Femur (tissue), 1 donor: ENCODE data around the gene CDC37.

Source experiments
- DNase-seq: peaks from one replicate; pipeline ENCODE4 v3.0.0-alpha.2; 2017

CDC37 gene

GRCh38 chr19:10403137-10404021 is at the start of gene CDC37:
Gene CDC37, minus strand, starts transcription at chr19:10403542. Its CDS starts 63 bp downstream, at chr19:10403479.
- DNase-seq = peak; percentile 98

DNA sequence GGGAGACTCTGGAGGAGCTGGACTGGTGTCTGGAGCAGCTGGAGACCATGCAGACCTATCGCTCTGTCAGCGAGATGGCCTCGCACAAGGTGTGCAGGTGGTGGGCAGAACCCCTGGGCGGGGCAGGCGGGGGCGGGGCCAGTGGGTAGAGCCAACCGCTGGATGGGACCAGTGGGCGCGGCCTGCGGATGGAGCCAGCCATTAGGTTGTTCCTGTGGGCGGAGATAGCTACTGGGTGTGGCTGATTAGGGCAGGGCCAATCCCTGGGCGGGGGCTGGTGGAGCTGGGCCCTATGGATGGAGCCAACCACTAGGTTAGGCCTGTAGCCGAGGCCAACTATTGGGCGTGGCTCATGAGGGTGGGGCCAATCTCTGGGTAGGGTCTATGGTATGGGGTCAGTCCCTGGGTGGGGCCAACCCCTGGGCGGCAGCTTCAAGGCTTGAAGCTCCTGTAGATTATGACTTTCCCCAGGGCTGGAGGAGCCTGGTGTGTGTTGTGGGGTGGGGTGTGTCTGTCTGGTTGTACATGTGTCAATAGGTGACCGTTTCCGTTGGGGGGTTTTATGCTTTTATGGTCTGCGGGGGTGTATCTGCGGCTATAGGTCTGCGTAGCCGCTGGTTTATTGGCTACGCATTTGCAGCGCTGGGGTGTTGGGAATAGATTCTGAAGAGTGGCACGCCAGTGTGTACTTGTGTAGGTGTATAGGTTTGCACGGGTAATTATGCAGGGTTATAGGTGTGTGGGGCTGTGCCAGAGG is 47.7 kb upstream of the CDC37 start:
- DNase-seq = no peak

DNA sequence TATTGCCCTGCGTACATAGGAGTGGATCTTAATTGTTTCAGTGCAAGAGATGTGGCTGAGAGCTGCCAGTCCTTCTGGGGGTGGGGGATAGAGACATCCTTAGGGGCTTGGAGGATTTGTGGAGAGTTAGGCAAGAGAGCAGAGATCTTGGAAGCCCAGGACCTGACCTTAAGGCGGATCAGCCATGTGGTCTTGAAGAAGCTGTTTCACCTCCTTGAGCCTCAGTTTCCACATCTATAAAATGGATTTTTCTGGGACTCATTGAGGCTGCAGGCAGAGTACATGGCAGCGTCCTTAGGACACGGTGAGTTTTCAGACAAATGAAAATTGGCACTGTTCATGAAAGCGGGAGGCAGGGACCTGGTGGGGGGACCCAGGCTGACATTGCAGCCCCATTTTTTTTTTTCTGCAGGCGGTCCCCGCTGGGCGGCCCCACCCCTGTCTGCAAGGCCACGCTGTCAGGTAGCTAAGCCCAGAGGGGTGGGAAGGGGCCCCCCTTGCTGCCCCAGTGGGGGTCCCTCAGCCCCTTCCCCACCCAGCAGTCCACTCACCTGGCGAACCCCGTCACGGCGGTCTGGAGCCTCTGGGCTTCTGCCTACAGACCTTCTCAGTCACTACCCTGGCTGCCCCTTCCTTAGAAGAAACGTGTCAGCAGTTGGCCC is 47.0 kb upstream of the CDC37 start:
- no peak for DNase-seq

- no peak for DNase-seq
Observed at GRCh38 chr19:10449037-10449436, 45.7 kb upstream of the CDC37 start.

DNA sequence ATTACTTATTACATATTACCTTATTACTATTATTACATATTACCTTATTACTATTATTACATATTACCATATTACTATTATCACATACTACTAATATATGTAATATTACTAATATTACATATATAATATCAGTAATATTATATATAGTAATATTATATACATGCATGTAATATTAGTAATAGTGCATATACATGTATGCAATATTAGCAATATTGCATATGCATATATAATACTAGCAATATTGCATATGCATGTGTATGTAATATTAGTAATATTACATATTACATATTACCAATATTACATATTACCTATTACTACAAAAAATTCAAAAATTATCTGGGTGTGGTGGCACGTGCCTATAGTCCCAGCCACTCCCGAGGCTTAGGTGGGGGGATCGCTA is 39.4 kb upstream of the CDC37 start:
- DNase-seq = no peak

GRCh38 chr19:10439588-10439987 is 36.2 kb upstream of the CDC37 start:
- no peak for DNase-seq

- no peak for DNase-seq
Observed at GRCh38 chr19:10433131-10433536, 29.8 kb upstream of the CDC37 start.

DNA sequence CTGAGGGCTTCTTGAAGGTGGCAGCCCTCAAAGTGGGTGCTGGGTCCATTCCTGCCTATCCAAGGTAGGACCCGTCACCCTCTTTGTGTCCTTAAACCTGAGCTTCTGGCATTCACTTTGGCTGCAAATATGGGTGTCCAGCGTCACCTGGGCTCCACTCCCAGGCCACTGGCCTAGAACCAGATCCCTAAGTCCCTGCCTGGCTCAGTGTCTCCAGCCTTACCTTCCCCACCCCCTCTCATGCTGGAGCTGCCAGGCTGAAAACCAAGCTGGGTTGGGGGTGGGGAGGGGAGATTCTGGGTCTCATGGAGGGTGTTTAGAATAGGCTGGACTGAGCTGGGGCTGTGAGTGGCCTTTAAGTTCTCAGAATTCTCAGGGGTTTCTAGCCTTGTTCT is 29.4 kb upstream of the CDC37 start:
- DNase-seq = no peak

- DNase-seq = peak; percentile 64
Observed at GRCh38 chr19:10431943-10432735, 28.8 kb upstream of the CDC37 start.

DNA sequence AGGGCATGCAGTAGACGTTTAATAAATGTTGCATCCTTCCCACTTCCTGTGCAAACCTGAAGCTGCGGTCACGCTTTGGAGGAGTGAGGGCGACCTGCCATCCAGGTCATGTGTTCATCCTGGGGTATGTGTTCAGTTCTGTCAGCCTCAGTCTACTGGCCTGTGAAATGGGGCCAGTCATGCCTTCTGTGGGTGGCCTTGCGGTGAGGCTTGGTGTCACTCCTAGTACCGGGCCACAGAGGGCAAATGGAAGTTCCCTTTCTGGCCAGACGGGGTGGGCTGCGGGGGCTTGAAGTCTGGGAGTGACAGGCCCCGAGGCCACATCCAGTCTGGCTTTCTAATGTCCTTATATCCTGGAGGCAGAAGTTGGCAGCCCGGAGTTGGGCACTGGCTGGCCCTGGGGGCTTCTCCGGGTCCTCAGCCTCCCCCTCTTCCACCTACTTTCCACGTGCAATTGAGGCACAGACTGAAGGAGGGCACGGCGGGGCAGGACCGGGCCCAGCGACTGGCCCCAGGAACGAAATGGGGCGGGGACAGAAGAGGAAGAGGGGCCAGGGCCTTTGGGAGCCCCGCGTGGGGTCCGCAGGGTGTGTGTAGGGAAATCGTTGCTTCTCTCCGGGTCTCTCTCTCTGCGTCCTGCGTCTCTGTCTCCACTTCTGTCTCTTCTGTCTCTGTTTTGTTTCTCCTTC is 28.1 kb upstream of the CDC37 start:
- no peak for DNase-seq

DNA sequence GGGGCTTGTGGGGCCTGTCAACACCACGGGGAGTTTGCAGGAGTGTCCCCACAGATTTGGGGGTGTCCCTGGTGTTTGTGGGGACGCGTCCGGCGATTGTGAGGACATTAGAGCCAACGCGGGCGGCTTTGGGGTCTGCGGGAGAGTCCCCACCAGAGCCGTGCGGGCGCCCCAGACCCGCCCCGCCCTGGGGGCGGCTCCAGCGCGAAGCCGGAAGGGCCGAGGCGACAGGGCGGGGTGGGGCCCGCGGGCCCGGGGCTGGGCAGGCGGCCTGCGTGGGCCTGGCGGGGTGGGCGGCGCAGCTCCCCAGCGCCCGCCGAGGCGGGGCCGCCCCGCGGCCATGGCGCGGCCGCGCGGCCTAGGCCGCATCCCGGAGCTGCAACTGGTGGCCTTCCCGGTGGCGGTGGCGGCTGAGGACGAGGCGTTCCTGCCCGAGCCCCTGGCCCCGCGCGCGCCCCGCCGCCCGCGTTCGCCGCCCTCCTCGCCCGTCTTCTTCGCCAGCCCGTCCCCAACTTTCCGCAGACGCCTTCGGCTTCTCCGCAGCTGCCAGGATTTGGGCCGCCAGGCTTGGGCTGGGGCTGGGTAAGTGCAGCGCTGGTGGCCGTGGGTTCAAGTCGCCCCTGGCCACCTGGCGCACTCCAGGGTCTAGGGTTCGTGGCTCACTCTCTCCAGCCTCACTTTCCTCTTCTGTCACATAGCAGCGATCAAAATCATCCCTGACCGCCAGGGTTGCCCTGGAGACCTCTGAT is 27.3 kb upstream of the CDC37 start:
- no peak for DNase-seq

DNA sequence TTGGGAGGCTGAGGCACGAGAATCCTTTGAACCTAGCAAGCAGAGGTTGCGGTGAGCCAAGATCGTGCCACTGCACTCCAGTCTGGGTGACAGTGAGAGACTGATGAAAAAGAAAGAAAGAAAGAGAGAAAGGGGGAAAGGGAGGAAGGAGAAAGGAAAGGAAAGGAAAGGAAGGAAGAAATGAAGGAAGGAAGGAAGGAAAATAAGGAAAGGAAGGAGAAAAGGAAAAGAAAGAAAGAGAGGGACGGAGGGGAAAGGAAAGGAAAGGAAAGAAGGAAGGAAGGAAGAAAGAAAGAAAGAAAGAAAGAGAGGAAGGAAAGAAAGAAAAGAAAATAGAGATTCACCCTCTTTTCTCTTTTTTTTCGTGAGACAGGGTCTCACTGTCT is 25.6 kb upstream of the CDC37 start:
- DNase-seq = no peak

GRCh38 chr19:10427169-10427568 is 23.8 kb upstream of the CDC37 start:
- no peak for DNase-seq

DNA sequence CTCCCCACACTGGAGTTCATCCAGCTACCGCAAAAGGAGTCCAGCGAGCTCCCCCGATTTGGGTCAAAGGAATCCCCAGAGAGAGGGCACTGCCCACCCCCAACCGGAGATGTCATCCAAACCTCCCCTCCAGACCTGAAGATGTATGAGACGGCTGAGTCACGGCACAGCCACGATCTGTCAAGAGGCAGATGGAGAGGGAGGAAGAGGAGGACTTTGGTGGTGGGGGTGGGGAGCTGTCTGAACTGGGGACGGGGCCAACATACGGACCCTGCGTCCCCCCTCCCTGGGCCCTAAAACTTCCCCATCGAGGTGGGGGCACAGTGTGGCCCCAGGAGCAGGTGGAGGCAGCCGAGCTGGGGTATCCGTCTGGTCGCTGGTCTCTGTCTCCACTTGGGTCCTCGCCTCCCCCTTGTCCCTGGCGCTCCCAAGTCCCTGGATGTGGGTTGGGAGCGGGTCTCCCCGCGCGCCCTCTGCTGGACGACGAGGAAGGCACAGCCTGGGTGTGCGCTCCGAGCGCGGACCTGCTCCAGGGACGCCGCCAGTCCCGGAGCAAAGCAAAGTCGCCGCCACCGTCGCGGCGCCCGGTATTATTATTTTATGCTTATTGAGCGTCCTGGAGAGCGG is 20.8 kb upstream of the CDC37 start:
- DNase-seq = peak; percentile 84

- DNase-seq = no peak
Observed at GRCh38 chr19:10422846-10423245, 19.5 kb upstream of the CDC37 start.

DNA sequence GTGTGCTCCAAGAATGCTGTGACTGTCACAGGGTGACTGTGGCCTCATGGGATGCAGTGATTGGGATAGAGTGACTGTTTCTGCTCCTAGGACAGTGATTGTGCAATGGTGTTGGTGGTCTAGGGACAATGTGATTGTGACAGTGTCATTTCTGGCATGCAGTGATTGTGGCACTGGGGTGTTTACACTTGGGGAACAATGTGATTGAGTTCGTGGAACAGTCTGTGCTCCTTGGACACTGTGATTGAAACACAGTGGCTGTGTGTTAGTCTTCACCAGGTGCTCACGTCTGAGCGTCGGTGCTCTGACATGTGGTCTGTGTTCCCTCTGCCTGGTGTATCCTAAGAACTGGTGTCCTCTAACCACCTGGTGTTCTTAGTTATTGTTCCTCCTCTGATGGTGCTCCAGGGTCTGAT is 18.7 kb upstream of the CDC37 start:
- DNase-seq = no peak

DNA sequence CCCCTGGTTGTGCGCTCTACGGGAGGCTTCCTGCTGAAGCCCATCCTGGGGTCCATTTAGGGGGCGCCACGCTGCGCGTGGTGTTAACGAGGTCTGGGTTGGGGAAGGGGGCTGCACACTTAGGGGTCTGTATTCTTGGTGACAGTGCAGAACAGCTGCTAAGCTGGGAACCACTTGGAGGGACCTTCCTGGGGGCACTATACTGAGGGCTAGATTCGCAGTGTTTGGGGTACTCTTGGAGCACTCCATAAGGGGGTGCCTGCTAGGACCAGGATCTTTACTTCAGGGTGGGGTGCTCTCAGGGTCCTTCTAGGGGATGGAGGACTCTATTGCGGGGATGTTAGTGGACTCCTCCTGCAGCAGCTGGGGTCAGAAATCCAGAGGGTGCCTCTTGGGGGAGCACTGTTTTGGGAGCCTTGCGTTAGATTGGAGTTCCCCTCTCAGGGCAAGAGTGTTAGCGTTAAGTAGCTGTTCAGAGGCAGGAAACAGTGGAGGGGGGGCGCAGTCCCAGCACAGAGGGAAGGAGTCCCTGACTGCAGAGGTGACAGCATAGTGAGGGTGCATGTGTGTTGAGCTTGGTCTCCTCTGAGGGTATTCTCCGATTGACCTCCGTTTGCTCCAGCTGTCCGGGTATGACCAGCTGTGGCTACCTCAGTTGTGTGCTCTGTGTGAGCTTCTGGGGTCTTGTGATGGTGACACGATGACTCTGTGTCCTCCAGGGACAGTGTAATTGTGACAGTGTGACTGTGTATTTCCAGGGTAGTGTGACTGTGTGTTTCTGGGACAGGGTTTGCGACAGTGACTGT is 18.1 kb upstream of the CDC37 start:
- DNase-seq = no peak

DNA sequence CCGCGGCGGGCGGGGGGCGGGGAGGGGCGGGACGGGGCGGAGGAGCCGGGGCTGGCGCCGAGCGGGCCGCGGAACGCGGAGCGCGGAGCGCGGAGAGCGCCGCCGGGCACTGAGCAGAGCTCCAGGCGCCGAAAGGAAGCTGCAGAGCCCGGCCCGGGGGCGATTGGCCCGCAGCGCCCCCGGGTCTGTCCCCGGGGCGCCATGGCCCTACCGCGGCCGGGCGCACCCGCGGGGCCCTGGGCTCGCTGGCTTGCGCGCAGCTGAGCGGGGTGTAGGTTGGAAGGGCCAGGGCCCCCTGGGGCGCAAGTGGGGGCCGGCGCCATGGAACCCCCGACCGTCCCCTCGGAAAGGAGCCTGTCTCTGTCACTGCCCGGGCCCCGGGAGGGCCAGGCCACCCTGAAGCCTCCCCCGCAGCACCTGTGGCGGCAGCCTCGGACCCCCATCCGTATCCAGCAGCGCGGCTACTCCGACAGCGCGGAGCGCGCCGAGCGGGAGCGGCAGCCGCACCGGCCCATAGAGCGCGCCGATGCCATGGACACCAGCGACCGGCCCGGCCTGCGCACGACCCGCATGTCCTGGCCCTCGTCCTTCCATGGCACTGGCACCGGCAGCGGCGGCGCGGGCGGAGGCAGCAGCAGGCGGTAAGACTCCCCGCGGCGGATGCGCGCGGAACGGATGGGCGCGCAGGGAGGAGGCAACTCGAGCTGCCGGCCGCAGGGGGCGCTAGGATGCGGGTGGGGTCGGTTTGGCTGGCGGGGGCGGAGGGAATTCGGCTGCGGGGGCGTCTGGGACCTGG is 17.3 kb upstream of the CDC37 start, which contains the start of gene PDE4A:
PDE4A (plus strand) TSS at position 95 of the 796 bp plus-strand sequence; CDS start at position 322, 227 bp downstream.
- DNase-seq = no peak
